Medulla oblongata (tissue), 1 donor: ENCODE data around the gene PRSS36.
A peak's percentile ranks its signal among the peaks of the same experiment; 100 is the strongest.

Source experiments
- DNase-seq: peaks from one replicate; pipeline ENCODE4 v3.0.0-alpha.2; 2015; ENCODE audit errors: extremely low spot score

The PRSS36 gene

DNA sequence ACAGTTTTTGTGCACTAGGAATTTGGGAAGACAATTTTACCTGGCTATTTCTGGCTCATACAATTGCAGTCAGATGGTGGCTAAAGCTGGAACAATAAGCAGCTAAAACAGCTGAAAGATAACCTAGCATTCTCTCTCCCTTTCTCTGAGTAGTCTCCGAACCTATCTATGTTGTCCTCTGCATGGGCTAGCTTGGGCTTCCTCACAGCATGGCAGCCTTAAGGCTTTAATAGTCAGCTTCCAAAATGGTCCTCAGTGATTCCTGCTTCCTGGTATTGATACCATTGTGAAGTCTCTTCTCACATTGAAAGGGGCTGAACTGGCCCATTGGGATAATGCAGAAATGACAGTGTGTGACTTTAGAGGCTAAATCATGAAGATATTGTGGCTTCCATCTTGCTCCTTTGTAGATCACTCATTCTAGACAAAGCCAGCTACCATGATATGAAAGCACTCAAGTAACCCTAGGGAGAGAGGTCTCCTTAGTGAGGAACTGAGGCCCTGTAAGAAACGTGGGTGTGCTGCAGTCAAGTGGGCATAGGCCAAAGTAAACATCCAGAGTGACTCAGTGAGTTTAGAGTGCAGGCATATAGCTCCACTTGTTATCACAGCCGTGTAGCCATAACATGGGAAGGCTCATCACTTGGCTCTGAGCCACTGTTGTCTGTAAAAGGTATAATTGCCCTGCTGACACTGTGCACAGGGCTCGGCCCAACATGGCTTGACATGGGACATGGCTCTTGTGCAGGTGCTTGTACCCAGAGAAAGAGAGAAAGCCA, 49.8 kb downstream of the PRSS36 start:
- DNase-seq = no peak

DNA sequence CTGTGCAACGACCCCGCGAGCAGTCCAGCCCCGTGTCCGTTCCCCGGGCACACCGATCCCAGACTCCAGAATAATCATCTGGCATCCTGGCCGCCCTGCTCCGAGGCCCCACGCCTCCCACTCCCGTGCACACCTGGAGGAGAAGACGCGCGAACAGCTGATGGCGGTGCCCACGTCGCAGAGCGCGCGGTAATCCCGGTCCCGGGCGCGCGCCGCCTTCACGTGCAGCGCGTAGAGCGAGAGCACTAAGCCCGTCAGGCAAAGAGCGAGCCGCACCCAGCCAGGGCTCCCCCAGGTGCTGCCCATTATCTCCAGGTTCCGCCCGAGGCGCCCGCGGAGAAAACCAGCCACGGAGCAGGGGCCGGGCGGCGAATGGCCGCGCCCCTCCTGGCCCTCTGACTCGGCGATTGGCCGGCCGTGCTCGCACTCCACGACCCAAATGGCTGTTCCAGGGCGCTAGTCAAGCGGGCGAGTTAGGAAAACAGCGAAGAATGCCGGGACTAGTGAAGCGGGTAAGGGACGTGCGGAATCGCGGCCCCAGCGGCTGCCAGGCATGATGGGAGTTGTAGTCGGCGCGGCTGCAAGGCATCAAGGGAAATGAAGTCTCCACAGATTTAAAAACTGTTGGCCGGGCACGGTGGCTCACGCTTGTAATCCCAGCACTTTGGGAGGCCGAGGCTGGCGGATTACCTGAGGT, 55.3 kb downstream of the PRSS36 start, which contains the start of gene VKORC1:
TSS of gene VKORC1 (minus strand) at position 374 of the 697 bp plus-strand sequence. CDS start at position 306, 68 bp downstream.
- peak; percentile 96 for DNase-seq

DNA sequence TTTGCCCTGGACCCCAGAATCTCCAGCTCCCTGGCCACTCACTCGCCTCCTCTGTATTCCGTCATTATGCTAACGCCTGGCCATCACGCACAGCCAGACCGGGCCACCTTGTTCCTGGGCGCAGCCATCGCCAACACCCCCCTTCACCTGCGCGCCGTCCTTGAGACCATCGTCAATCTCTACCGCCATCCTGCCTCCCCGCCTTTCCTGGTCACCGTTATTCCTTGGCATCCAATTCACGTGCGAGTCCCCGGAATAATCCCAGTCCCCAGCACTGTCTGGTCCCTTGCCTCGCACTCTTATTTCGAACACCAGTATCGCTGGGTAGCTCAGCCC, 55.8 kb downstream of the PRSS36 start:
- no peak for DNase-seq

DNA sequence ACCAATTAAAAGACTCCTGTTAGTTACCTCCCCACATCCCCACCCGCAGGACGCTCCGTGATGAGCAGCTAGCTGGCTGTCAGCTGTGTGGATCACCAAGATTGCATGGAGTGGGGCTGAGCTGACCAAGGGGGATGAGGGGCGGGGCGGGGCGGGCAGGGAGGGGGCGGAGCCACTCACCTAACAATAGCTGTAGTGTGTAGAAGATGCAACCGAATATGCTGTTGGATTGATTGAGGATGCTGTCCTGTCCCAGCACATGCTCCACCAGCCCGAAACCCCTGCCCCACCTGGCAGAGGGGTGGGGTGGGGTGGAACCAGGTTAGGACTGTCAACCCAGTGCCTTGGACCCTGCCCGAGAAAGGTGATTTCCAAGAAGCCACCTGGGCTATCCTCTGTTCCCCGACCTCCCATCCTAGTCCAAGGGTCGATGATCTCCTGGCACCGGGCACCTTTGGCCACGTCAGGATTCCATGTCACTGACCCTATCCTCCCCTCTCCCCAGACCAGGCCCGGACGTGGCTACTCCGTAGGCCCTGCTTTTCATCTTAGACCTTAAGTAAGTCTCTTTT, 56.6 kb downstream of the PRSS36 start:
- DNase-seq = peak; percentile 62

DNA sequence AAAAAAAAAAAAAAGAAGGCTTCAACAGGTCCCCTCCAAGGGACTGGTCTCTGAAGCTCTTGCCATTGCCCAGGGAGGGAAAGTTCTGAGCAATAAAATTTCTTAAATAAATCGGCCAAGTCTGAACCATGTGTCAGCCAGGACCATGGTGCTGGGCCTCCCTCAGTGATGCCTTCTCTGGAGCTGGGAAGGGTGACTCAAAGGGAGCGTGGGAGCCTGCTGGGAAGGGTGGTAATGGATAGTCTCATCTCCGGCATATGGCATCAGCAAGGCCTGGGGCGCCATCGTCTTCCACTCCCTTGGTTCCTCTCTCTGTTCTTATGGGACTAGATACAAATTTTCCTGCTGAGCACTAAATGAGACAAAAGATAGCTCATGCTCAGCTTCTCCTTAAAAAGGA, 57.5 kb downstream of the PRSS36 start:
- DNase-seq = no peak

DNA sequence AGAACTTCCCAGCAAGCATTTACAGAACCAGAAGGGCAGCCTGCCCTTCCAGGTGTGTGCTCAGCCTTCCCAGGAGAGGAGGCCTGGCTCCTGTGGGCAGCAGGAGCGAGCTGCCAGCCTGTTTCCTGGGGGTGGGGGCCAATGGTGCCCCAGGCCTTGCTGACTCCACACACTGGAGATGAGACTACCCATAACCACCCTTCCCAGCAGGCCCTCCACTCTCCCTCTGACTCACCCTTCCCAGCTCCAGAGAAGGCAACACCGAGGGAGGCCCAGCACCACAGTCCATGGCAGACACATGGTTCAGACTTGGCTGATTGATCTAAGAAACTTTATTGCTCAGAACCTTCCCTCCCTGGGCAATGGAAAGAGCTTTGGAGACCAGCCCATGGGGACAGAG, 59.3 kb downstream of the PRSS36 start:
- no peak for DNase-seq

DNA sequence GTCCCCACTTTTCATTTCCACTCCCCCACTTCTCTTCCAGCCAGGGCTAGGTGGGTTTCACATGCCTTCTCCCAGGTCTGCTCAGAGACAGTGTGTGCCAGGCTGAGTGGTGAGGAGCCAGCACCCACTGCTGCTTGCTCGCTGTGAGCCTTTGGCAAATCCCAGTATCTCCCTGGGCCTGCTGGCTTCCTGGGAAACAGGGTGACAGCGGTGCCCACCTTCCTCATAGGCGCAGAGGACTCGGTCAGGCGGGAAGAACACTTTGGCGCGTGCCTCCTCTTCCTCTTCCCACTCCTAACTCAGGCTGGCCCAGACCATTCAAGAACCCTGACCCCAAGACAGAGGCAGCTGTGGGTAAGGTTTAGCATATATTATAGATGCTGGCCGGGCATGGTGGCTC, 60.7 kb downstream of the PRSS36 start:
- no peak for DNase-seq
